ENCODE results near the gene SLC9A1. TPM values are rescaled to one million over a fixed set of nuclear protein-coding genes. Genes with fewer than 3 reads are reported as not detected.

SLC9A1 gene
- total RNA-seq, 1 donor from 2014 or later = 1.8 TPM

GRCh38 chr1:27132624-27133023 lies 22.3 kb downstream of the SLC9A1 start:
- H3K4me1 ChIP-seq = peaks cover 5% of the 10 kb centered on the region

GRCh38 chr1:27132147-27132546 lies 22.8 kb downstream of the SLC9A1 start:
- Histone ChIP-seq H2AFZ (replicated peaks) (no peak overlapping the region), H3K4me3 (no peak overlapping the region), H4K20me1 (ENCODE audit: low read depth) (peaks cover 10% of the 10 kb centered on the region), H3K9ac (no peak overlapping the region), H3K4me2 (no peak overlapping the region), H3K27ac (no peak overlapping the region), H3K79me2 (ENCODE audit: low read depth) (no peaks in the 10 kb centered on the region), H3K27me3 (no peaks in the 10 kb centered on the region), H3F3A (ENCODE audit: low read depth) (no peaks in the 10 kb centered on the region), H3K9me3 (ENCODE audit: low read depth) (no peaks in the 10 kb centered on the region), H3K36me3 (no peaks in the 10 kb centered on the region), H3K4me1 (peaks cover under 1% of the 10 kb centered on the region)
- no peak overlapping the region for H3K4me3 Mint-ChIP-seq
- H3K27ac Mint-ChIP-seq = no peak overlapping the region
- DNase-seq (ENCODE audit: low spot score) = no peak
- peaks cover 2% of the 10 kb centered on the region for H3K36me3 Mint-ChIP-seq
- H3K4me1 Mint-ChIP-seq = peaks cover 14% of the 10 kb centered on the region
- H3K27me3 Mint-ChIP-seq (ENCODE audit: insufficient read depth, low read depth) = no peaks in the 10 kb centered on the region
- H3K9me3 Mint-ChIP-seq = no peaks in the 10 kb centered on the region
- TF ChIP-seq CTCF (IDR thresholded peaks at IDR 0.05) (no peak), EZH2phosphoT487 (IDR thresholded peaks at IDR 0.05) (no peak), EZH2 (IDR thresholded peaks at IDR 0.05) (no peak)

More at GRCh38 chr1:27132624-27133023, 22.3 kb downstream of the SLC9A1 start:
- Mint-ChIP-seq H3K36me3 (peaks cover 2% of the 10 kb centered on the region), H3K27me3 (ENCODE audit: insufficient read depth, low read depth) (no peaks in the 10 kb centered on the region), H3K9me3 (no peaks in the 10 kb centered on the region), H3K27ac (no peak overlapping the region), H3K4me3 (no peak overlapping the region), H3K4me1 (peaks cover 16% of the 10 kb centered on the region)
- TF ChIP-seq CTCF (IDR thresholded peaks at IDR 0.05) = no peak
- TF ChIP-seq EZH2 (IDR thresholded peaks at IDR 0.05) = no peak
- no peak for TF ChIP-seq EZH2phosphoT487 (IDR thresholded peaks at IDR 0.05)
- Histone ChIP-seq H3K4me2 (no peak overlapping the region), H4K20me1 (ENCODE audit: low read depth) (peaks cover 14% of the 10 kb centered on the region), H3K9me3 (ENCODE audit: low read depth) (no peaks in the 10 kb centered on the region), H3K9ac (no peak overlapping the region), H3K27ac (no peak overlapping the region), H3K36me3 (no peaks in the 10 kb centered on the region), H3F3A (ENCODE audit: low read depth) (no peaks in the 10 kb centered on the region), H2AFZ (replicated peaks) (no peak overlapping the region), H3K79me2 (ENCODE audit: low read depth) (no peaks in the 10 kb centered on the region), H3K27me3 (no peaks in the 10 kb centered on the region), H3K4me3 (no peak overlapping the region)
- no peak for DNase-seq (ENCODE audit: low spot score)

GRCh38 chr1:27130798-27131197 lies 24.1 kb downstream of the SLC9A1 start:
- H3K9ac ChIP-seq = no peak overlapping the region
- Mint-ChIP-seq H3K27ac (no peak overlapping the region), H3K4me1 (peaks cover 8% of the 10 kb centered on the region), H3K4me3 (no peak overlapping the region), H3K36me3 (peaks cover 2% of the 10 kb centered on the region), H3K27me3 (ENCODE audit: insufficient read depth, low read depth) (no peaks in the 10 kb centered on the region), H3K9me3 (no peaks in the 10 kb centered on the region)
- no peak overlapping the region for H3K4me3 ChIP-seq
- H3K4me1 ChIP-seq = no peaks in the 10 kb centered on the region
- H3K4me2 ChIP-seq = no peak overlapping the region
- H3F3A ChIP-seq (ENCODE audit: low read depth) = no peaks in the 10 kb centered on the region
- no peak for DNase-seq (ENCODE audit: low spot score)
- H2AFZ ChIP-seq (replicated peaks) = no peak overlapping the region
- no peaks in the 10 kb centered on the region for H3K79me2 ChIP-seq (ENCODE audit: low read depth)
- H3K27me3 ChIP-seq = no peaks in the 10 kb centered on the region
- H3K9me3 ChIP-seq (ENCODE audit: low read depth) = no peaks in the 10 kb centered on the region
- H4K20me1 ChIP-seq (ENCODE audit: low read depth) = no peaks in the 10 kb centered on the region
- no peaks in the 10 kb centered on the region for H3K36me3 ChIP-seq
- H3K27ac ChIP-seq = no peak overlapping the region
- no peak for TF ChIP-seq CTCF (IDR thresholded peaks at IDR 0.05)
- TF ChIP-seq EZH2phosphoT487 (IDR thresholded peaks at IDR 0.05) = no peak
- no peak for TF ChIP-seq EZH2 (IDR thresholded peaks at IDR 0.05)

Data from neural progenitor cell (in vitro differentiated cells).